Upper lobe of right lung (tissue), 1 donor: ENCODE data around the gene AK2. TPM values are rescaled to one million over a fixed set of nuclear protein-coding genes. Genes with fewer than 3 reads are reported as not detected.

ENCODE experiments used
- ATAC-seq: fragments of 200-7000 bp; cut with Tn5 transposase; one replicate; pipeline ENCODE4 v1.9.1; 2020; ENCODE audit warnings: mild to moderate bottlenecking, moderate library complexity
- DNase-seq: peaks from one replicate; pipeline ENCODE4 v3.0.0-alpha.2; 2020
- H3K27ac ChIP-seq: fragments of 200-600 bp; one replicate; pipeline ENCODE4 v1.8.0; 2022
- H3K27me3 ChIP-seq: fragments of 200-600 bp; one replicate; pipeline ENCODE4 v1.8.0; 2022; ENCODE audit warnings: mild to moderate bottlenecking
- H3K36me3 ChIP-seq: fragments of 200-600 bp; one replicate; pipeline ENCODE4 v1.8.0; 2022
- H3K4me1 ChIP-seq: fragments of 200-600 bp; one replicate; pipeline ENCODE4 v1.8.0; 2022
- H3K4me3 ChIP-seq: fragments of 200-600 bp; one replicate; pipeline ENCODE4 v1.8.0; 2022; ENCODE audit warnings: mild to moderate bottlenecking
- H3K9me3 ChIP-seq: fragments of 200-600 bp; one replicate; pipeline ENCODE4 v1.8.0; 2022
- intact Hi-C: fragments of 100-400 bp; cut with DNase I; formaldehyde crosslinking; loops from one replicate; pipeline ENCODE4 v1.11.0; 2022
- total RNA-seq: library from RNA; stranded (reverse); fragmentation: NEBNext Ultra II Directional; extraction: Animal tissue kit (Norgen Biotek cat#: 25700); gene quantifications from one replicate; pipeline ENCODE4 v1.2.1, GENCODE V29; 2021
- TF ChIP-seq, protein P1 (sequence below): fragments of 200-600 bp; IDR thresholded peaks from one replicate; pipeline ENCODE4 v1.8.0; 2022; ENCODE audit warnings: antibody characterized with exemption
- donor health status: DM: no; HTN: yes; CAD: no; lungs with severe emphysema.

The AK2 gene
- total RNA-seq, 1 donor from 2014 or later = 106 TPM

DNA sequence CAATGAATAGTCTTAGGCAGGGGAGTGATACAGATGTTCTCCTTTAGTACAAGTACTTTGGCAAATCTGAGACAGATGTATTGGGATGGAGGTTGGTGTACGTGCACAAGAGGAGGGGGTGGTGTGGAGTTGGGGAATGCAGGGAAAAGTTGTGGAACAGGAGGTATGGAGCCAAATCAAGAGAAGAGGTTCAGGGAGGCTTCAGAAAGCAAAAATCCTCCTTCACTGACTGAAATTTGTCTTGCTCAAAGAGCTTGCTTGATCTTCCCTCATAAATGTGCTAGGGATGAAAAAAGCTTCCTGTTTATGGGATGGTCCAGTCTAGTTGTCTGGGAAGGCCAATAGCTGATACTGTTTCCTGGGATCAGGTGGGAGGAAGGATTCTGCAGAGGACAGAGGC lies 77.9 kb downstream of the AK2 start:
- no peaks in the 10 kb centered on the region for H3K9me3 ChIP-seq
- DNase-seq = no peak
- intact Hi-C loops = no loop called here
- no peak overlapping the region for H3K4me3 ChIP-seq
- TF ChIP-seq, protein P1, sequence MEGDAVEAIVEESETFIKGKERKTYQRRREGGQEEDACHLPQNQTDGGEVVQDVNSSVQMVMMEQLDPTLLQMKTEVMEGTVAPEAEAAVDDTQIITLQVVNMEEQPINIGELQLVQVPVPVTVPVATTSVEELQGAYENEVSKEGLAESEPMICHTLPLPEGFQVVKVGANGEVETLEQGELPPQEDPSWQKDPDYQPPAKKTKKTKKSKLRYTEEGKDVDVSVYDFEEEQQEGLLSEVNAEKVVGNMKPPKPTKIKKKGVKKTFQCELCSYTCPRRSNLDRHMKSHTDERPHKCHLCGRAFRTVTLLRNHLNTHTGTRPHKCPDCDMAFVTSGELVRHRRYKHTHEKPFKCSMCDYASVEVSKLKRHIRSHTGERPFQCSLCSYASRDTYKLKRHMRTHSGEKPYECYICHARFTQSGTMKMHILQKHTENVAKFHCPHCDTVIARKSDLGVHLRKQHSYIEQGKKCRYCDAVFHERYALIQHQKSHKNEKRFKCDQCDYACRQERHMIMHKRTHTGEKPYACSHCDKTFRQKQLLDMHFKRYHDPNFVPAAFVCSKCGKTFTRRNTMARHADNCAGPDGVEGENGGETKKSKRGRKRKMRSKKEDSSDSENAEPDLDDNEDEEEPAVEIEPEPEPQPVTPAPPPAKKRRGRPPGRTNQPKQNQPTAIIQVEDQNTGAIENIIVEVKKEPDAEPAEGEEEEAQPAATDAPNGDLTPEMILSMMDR = no peak
- H3K4me1 ChIP-seq = peaks cover 23% of the 10 kb centered on the region
- no peaks in the 10 kb centered on the region for H3K27me3 ChIP-seq
- ATAC-seq = no peak
- no peaks in the 10 kb centered on the region for H3K36me3 ChIP-seq
- no peak overlapping the region for H3K27ac ChIP-seq

Other genes with a start within 250 kb of the AK2 start
- gene YARS1, start 219.5 kb downstream of the AK2 start, total RNA-seq = 111 TPM
- gene S100PBP, start 219.2 kb downstream of the AK2 start, total RNA-seq = 34.9 TPM
- 1.5 TPM for gene FNDC5, start 166.0 kb downstream of the AK2 start, total RNA-seq
- gene HPCA, start 150.4 kb downstream of the AK2 start, total RNA-seq = not detected
- 41.9 TPM for gene TMEM54, start 135.5 kb downstream of the AK2 start, total RNA-seq
- gene RNF19B, start 72.1 kb downstream of the AK2 start, total RNA-seq = 34.3 TPM
- 2.3 TPM for gene AZIN2, start 44.3 kb upstream of the AK2 start, total RNA-seq
- gene TRIM62, start 145.2 kb upstream of the AK2 start, total RNA-seq = 4.5 TPM
- gene ZNF362, start 219.6 kb upstream of the AK2 start, total RNA-seq = 31.8 TPM